ENCODE data around the gene NXN. TPM values are rescaled to one million over a fixed set of nuclear protein-coding genes. Genes with fewer than 3 reads are reported as not detected.
"Not testable (repeated sequence)": the region's sequence is repeated elsewhere in the genome, so short reads cannot be mapped to it uniquely, and the experiment has no call there.

Gene NXN
- total and polyA plus RNA-seq, 2 donors (not counting 1 experiment from before 2014, with no cell fraction given), result 0.04 to 0.17 TPM

GRCh38 chr17:759964-760363 lies 219.6 kb downstream of the NXN start:
- TF ChIP-seq EZH2 (IDR thresholded peaks at IDR 0.05; ENCODE audit: borderline replicate concordance, insufficient read depth, low read depth, low read length, poor library complexity, severe bottlenecking), result no peak
- no peak for TF ChIP-seq CTCF (IDR thresholded peaks at IDR 0.05)
- Histone ChIP-seq H3K4me3 (ENCODE audit: control extremely low read depth in 1 of 5, extremely low read depth in 1 of 5, insufficient read depth in 1 of 5, low read depth in 2 of 5, low read length in 4 of 5) (no peak overlapping the region), H3K36me3 (replicated peaks in 1 of 2; ENCODE audit: control extremely low read depth in 1 of 2, control insufficient read depth in 1 of 2, extremely low read depth in 1 of 2, insufficient read depth in 2 of 2, low read length in 1 of 2) (peaks cover 0 to 27% of the 10 kb centered on the region in 2 experiments), H3K27ac (ENCODE audit: low read length in 2 of 2) (no peak overlapping the region), H3K79me2 (ENCODE audit: control insufficient read depth, insufficient read depth, low read length) (no peaks in the 10 kb centered on the region), H3K4me1 (ENCODE audit: control insufficient read depth in 2 of 2, insufficient read depth in 2 of 2, low read length in 2 of 2) (no peaks in the 10 kb centered on the region), H4K20me1 (ENCODE audit: control insufficient read depth, insufficient read depth, low read length, poor library complexity, severe bottlenecking) (no peaks in the 10 kb centered on the region), H3K9ac (ENCODE audit: low read length) (no peak overlapping the region), H2AFZ (ENCODE audit: insufficient read depth, low read depth, low read length, poor library complexity, severe bottlenecking) (no peak overlapping the region), H3K9me3 (ENCODE audit: control extremely low read depth in 1 of 3, control insufficient read depth in 2 of 3, insufficient read depth in 1 of 3, low read length in 2 of 3) (no peaks in the 10 kb centered on the region), H3K4me2 (replicated peaks; ENCODE audit: low read depth, low read length, poor library complexity, severe bottlenecking) (no peak overlapping the region), H3K27me3 (replicated peaks in 1 of 4; ENCODE audit: control extremely low read depth in 1 of 4, control insufficient read depth in 3 of 4, insufficient read depth in 4 of 4, low read length in 3 of 4) (no peaks in the 10 kb centered on the region)
- Mint-ChIP-seq H3K9me3 (ENCODE audit: insufficient read depth) (no peaks in the 10 kb centered on the region), H3K27me3 (no peaks in the 10 kb centered on the region), H3K4me1 (no peaks in the 10 kb centered on the region), H3K27ac (no peak overlapping the region), H3K4me3 (no peak overlapping the region)
- DNase-seq (no peak), ATAC-seq (ENCODE audit: low read depth) (no peak)
- intact Hi-C loops (cut with micrococcal nuclease), result no loop called here
- 97% methylated on average over 3 of the region's 5 CpGs for WGBS (ENCODE audit: insufficient coverage)
- CTCF ChIA-PET, result no interaction called here
- POLR2A ChIA-PET, result no interaction called here

GRCh38 chr17:756010-756567 lies 223.5 kb downstream of the NXN start:
- H3K9me3 Mint-ChIP-seq (ENCODE audit: insufficient read depth); H3K9me3 ChIP-seq (ENCODE audit: control extremely low read depth in 1 of 3, control insufficient read depth in 2 of 3, insufficient read depth in 1 of 3, low read length in 2 of 3); H3K4me2 ChIP-seq (replicated peaks; ENCODE audit: low read depth, low read length, poor library complexity, severe bottlenecking); H4K20me1 ChIP-seq (ENCODE audit: control insufficient read depth, insufficient read depth, low read length, poor library complexity, severe bottlenecking); H3K27ac ChIP-seq (ENCODE audit: low read length in 2 of 2); H3K4me3 Mint-ChIP-seq; ATAC-seq (ENCODE audit: low read depth); H3K4me3 ChIP-seq (ENCODE audit: control extremely low read depth in 1 of 5, extremely low read depth in 1 of 5, insufficient read depth in 1 of 5, low read depth in 2 of 5, low read length in 4 of 5); H2AFZ ChIP-seq (ENCODE audit: insufficient read depth, low read depth, low read length, poor library complexity, severe bottlenecking); H3K27ac Mint-ChIP-seq; CTCF ChIA-PET; POLR2A ChIA-PET; H3K27me3 Mint-ChIP-seq; intact Hi-C loops (cut with micrococcal nuclease); H3K9ac ChIP-seq (ENCODE audit: low read length); H3K27me3 ChIP-seq (replicated peaks in 1 of 4; ENCODE audit: control extremely low read depth in 1 of 4, control insufficient read depth in 3 of 4, insufficient read depth in 4 of 4, low read length in 3 of 4); H3K79me2 ChIP-seq (ENCODE audit: control insufficient read depth, insufficient read depth, low read length); DNase-seq; H3K36me3 ChIP-seq (replicated peaks in 1 of 2; ENCODE audit: control extremely low read depth in 1 of 2, control insufficient read depth in 1 of 2, extremely low read depth in 1 of 2, insufficient read depth in 2 of 2, low read length in 1 of 2): not testable (repeated sequence)
- whole genome bisulfite sequencing (ENCODE audit: insufficient coverage), result 100% methylated on average over 3 of the region's 15 CpGs
- H3K4me1 ChIP-seq (ENCODE audit: control insufficient read depth in 2 of 2, insufficient read depth in 2 of 2, low read length in 2 of 2), result peaks cover 2 to 12% of the 10 kb centered on the region in 2 donors
- H3K4me1 Mint-ChIP-seq, result peaks cover 14% of the 10 kb centered on the region

- Histone ChIP-seq H3K4me1 (ENCODE audit: control insufficient read depth in 2 of 2, insufficient read depth in 2 of 2, low read length in 2 of 2) (peaks cover 9 to 18% of the 10 kb centered on the region in 2 donors), H3K79me2 (ENCODE audit: control insufficient read depth, insufficient read depth, low read length) (peaks cover 16% of the 10 kb centered on the region)
- H3K4me3 ChIP-seq (ENCODE audit: control extremely low read depth in 1 of 5, extremely low read depth in 1 of 5, insufficient read depth in 1 of 5, low read depth in 2 of 5, low read length in 4 of 5); H3K27me3 ChIP-seq (replicated peaks in 1 of 4; ENCODE audit: control extremely low read depth in 1 of 4, control insufficient read depth in 3 of 4, insufficient read depth in 4 of 4, low read length in 3 of 4); H3K36me3 ChIP-seq (replicated peaks in 1 of 2; ENCODE audit: control extremely low read depth in 1 of 2, control insufficient read depth in 1 of 2, extremely low read depth in 1 of 2, insufficient read depth in 2 of 2, low read length in 1 of 2); H3K27ac ChIP-seq (ENCODE audit: low read length in 2 of 2); H3K4me2 ChIP-seq (replicated peaks; ENCODE audit: low read depth, low read length, poor library complexity, severe bottlenecking); ATAC-seq (ENCODE audit: low read depth); POLR2A ChIA-PET; H2AFZ ChIP-seq (ENCODE audit: insufficient read depth, low read depth, low read length, poor library complexity, severe bottlenecking); H3K9me3 Mint-ChIP-seq (ENCODE audit: insufficient read depth); H3K9me3 ChIP-seq (ENCODE audit: control extremely low read depth in 1 of 3, control insufficient read depth in 2 of 3, insufficient read depth in 1 of 3, low read length in 2 of 3); intact Hi-C loops (cut with micrococcal nuclease); H3K27ac Mint-ChIP-seq; H4K20me1 ChIP-seq (ENCODE audit: control insufficient read depth, insufficient read depth, low read length, poor library complexity, severe bottlenecking); DNase-seq; H3K9ac ChIP-seq (ENCODE audit: low read length); H3K27me3 Mint-ChIP-seq; H3K4me3 Mint-ChIP-seq: not testable (repeated sequence)
- CTCF ChIA-PET, result interaction anchor here (0.8 to 1.0 kb wide), 2 partner anchors 40 to 56 kb away, joined by 3 to 4 read pairs; partner anchors contain the start of gene VPS53
- 99% methylated on average over 6 of the region's 9 CpGs for WGBS (ENCODE audit: insufficient coverage)
- peaks cover 21% of the 10 kb centered on the region for H3K4me1 Mint-ChIP-seq
Observed at GRCh38 chr17:755319-755961, 224.1 kb downstream of the NXN start.

All from B cell (primary cell).